PFSK-1 (cell line): ENCODE measurements around the gene STARD8.

Experiments
- FOXP2 ChIP-seq: optimal IDR thresholded peaks from 2 replicates; pipeline ENCODE3; 2011; ENCODE audit warnings: borderline replicate concordance, control low read depth, inconsistent platforms; ENCODE audit not compliant: insufficient read depth; ENCODE audit errors: extremely low read length, extremely low read depth
- POLR2AphosphoS5 ChIP-seq: IDR thresholded peaks from 2 replicates; pipeline ENCODE4 v1.6.1; 2012; ENCODE audit warnings: low read depth, mild to moderate bottlenecking, control low read depth, low read length, moderate library complexity
- REST ChIP-seq, 2 experiments: IDR thresholded peaks; 2 replicates each; pipeline versions ENCODE4 v1.6.1 to v1.8.0; 2011 to 2012; ENCODE audit warnings: low read depth in 2 of 2, low read length in 2 of 2, control low read depth in 1 of 2, inconsistent platforms in 1 of 2, mild to moderate bottlenecking in 1 of 2, moderate library complexity in 1 of 2; ENCODE audit not compliant: insufficient read depth in 1 of 2
- TAF1 ChIP-seq: IDR thresholded peaks from 2 replicates; pipeline ENCODE4 v1.6.1; 2012; ENCODE audit warnings: low read length, control low read depth, borderline replicate concordance; ENCODE audit not compliant: insufficient read depth

- TF ChIP-seq POLR2AphosphoS5 (no peak), REST (IDR thresholded peaks at IDR 0.05; ENCODE audit: insufficient read depth in 1 of 2, low read depth in 2 of 2, low read length in 2 of 2) (no peak), TAF1 (no peak), FOXP2 (no peak)
These were observed 71.9 kb downstream of the STARD8 start for GRCh38 chrX:68719181-68719903.
